ENCODE measurements around the gene PPA1. TPM values are rescaled to one million over a fixed set of nuclear protein-coding genes. Genes with fewer than 3 reads are reported as not detected.

Gene PPA1
- total RNA-seq, 1 donor from 2014 or later: 119 TPM

GRCh38 chr10:70267161-70267933 is 34.1 kb upstream of the PPA1 start:
- Mint-ChIP-seq H3K27ac (no peak overlapping the region), H3K36me3 (ENCODE audit: insufficient read depth) (no peaks in the 10 kb centered on the region), H3K9me3 (ENCODE audit: low read depth) (no peaks in the 10 kb centered on the region), H3K4me1 (ENCODE audit: low read depth) (no peaks in the 10 kb centered on the region), H3K27me3 (peaks cover 20% of the 10 kb centered on the region), H3K4me3 (ENCODE audit: low read depth) (no peak overlapping the region)
- TF ChIP-seq, protein P1, sequence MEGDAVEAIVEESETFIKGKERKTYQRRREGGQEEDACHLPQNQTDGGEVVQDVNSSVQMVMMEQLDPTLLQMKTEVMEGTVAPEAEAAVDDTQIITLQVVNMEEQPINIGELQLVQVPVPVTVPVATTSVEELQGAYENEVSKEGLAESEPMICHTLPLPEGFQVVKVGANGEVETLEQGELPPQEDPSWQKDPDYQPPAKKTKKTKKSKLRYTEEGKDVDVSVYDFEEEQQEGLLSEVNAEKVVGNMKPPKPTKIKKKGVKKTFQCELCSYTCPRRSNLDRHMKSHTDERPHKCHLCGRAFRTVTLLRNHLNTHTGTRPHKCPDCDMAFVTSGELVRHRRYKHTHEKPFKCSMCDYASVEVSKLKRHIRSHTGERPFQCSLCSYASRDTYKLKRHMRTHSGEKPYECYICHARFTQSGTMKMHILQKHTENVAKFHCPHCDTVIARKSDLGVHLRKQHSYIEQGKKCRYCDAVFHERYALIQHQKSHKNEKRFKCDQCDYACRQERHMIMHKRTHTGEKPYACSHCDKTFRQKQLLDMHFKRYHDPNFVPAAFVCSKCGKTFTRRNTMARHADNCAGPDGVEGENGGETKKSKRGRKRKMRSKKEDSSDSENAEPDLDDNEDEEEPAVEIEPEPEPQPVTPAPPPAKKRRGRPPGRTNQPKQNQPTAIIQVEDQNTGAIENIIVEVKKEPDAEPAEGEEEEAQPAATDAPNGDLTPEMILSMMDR (IDR thresholded peaks at IDR 0.05; ENCODE audit: unreplicated experiment): peak; percentile 34
- DNase-seq (ENCODE audit: low spot score, unreplicated experiment): no peak

- Mint-ChIP-seq H3K9me3 (ENCODE audit: low read depth) (no peaks in the 10 kb centered on the region), H3K4me3 (ENCODE audit: low read depth) (no peak overlapping the region), H3K4me1 (ENCODE audit: low read depth) (no peaks in the 10 kb centered on the region), H3K36me3 (ENCODE audit: insufficient read depth) (no peaks in the 10 kb centered on the region), H3K27ac (no peak overlapping the region), H3K27me3 (peaks cover 20% of the 10 kb centered on the region)
- no peak for DNase-seq (ENCODE audit: low spot score, unreplicated experiment)
- TF ChIP-seq, protein P1 (IDR thresholded peaks at IDR 0.05; ENCODE audit: unreplicated experiment): no peak
These were observed 33.5 kb upstream of the PPA1 start for GRCh38 chr10:70266701-70267100.

- TF ChIP-seq, protein P1 (IDR thresholded peaks at IDR 0.05; ENCODE audit: unreplicated experiment): no peak
- no peaks in the 10 kb centered on the region for H3K36me3 Mint-ChIP-seq (ENCODE audit: insufficient read depth)
- DNase-seq (ENCODE audit: low spot score, unreplicated experiment): no peak
- peaks cover 20% of the 10 kb centered on the region for H3K27me3 Mint-ChIP-seq
- H3K9me3 Mint-ChIP-seq (ENCODE audit: low read depth): no peaks in the 10 kb centered on the region
- H3K27ac Mint-ChIP-seq: no peak overlapping the region
- no peak overlapping the region for H3K4me3 Mint-ChIP-seq (ENCODE audit: low read depth)
- H3K4me1 Mint-ChIP-seq (ENCODE audit: low read depth): no peaks in the 10 kb centered on the region
These were observed 32.8 kb upstream of the PPA1 start for GRCh38 chr10:70266056-70266455.

DNA sequence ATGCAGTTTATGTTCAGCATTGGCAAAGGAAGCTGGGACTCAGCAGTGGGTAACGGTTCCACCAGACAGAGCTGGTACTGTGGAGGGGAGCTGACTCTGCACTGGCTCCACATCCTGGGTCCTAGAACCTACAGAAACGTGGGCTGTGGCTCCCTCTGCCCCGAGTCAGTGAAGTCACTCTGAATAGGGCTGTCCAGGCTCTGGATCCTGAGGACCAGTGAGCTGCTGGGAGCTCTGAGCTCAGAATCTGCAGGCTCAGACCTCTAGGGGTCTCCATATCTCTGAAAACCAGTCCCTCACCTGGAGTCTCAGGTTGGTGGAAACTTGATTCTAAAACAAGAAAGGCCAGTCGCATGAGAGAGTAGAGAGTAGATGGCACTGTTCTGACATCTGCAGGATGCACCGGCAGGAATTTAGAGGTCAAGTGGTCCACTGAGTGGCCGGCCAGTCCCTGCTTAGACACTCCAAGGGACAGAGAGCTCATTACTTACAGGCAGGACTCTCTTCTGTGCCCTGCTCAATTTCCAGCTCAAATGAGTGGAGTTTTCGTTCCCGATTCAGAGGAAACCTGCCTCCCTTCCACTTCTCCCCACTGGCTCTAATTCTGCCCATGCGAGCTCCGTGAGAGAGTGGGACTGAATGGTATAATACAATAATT is 31.9 kb upstream of the PPA1 start:
- peaks cover 20% of the 10 kb centered on the region for H3K27me3 Mint-ChIP-seq
- no peaks in the 10 kb centered on the region for H3K9me3 Mint-ChIP-seq (ENCODE audit: low read depth)
- H3K27ac Mint-ChIP-seq: no peak overlapping the region
- H3K4me1 Mint-ChIP-seq (ENCODE audit: low read depth): no peaks in the 10 kb centered on the region
- no peak overlapping the region for H3K4me3 Mint-ChIP-seq (ENCODE audit: low read depth)
- TF ChIP-seq, protein P1 (IDR thresholded peaks at IDR 0.05; ENCODE audit: unreplicated experiment): peak; percentile 56
- H3K36me3 Mint-ChIP-seq (ENCODE audit: insufficient read depth): no peaks in the 10 kb centered on the region
- no peak for DNase-seq (ENCODE audit: low spot score, unreplicated experiment)

- TF ChIP-seq, protein P1 (IDR thresholded peaks at IDR 0.05; ENCODE audit: unreplicated experiment): no peak
- H3K4me3 Mint-ChIP-seq (ENCODE audit: low read depth): no peak overlapping the region
- H3K36me3 Mint-ChIP-seq (ENCODE audit: insufficient read depth): no peaks in the 10 kb centered on the region
- no peaks in the 10 kb centered on the region for H3K9me3 Mint-ChIP-seq (ENCODE audit: low read depth)
- H3K4me1 Mint-ChIP-seq (ENCODE audit: low read depth): no peaks in the 10 kb centered on the region
- no peak overlapping the region for H3K27ac Mint-ChIP-seq
- no peak for DNase-seq (ENCODE audit: low spot score, unreplicated experiment)
- H3K27me3 Mint-ChIP-seq: peaks cover 7% of the 10 kb centered on the region
These were observed 27.5 kb upstream of the PPA1 start for GRCh38 chr10:70260734-70261133.
